ENCODE data around the gene CRLF3. TPM values are rescaled to one million over a fixed set of nuclear protein-coding genes. Genes with fewer than 3 reads are reported as not detected.

Gene CRLF3
- total RNA-seq, 4 donors from 2014 or later, result 1.0 to 23.4 (median 8.7) TPM

DNA sequence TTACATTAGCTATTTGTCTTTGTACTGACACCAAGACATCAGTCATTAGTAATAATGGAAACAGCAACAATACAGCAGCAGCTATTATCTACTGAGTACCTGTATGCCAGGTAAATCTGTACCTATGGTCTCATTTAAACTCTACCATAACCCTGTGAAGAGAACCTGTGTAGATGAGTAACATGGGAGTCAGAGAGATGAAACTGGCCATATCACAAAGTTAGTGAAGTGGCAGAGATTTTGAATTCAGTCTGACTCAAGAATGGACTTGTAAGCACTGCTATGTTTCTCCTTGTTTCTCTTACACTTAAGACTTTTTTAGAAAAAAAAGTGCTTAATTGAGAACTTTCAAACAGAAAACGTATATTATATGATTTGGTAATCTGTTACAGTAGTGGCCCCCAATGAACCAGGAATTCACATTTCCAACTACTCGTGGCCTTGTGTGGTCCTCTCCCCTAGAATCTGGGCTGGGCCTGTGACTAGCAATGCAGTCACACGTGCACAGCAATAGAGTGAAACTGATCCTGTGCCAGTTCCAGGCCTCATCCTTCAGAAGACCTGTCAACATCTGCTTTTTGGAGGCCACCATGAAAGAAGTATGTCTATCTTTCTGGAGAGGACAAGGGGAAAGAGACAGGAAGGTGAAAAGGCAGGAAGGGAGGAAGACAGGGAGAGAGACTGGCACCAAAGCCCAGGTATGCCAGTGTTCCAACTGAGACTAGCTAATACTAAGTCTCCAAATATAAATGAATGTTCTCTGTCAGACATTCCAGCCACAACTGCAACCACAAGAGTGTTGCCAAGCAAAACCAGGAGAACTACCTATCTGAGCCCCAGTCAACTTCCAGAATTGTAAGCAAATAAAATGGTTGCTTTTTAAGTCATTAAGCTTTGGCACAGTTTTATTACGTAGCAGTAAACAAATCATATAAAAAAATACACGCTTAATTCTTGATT is 12.0 kb downstream of the CRLF3 start:
- no peak for DNase-seq
- peaks cover 0 to 4% of the 10 kb centered on the region in 2 donors for H3K4me1 ChIP-seq
- H3K27me3 ChIP-seq, result no peaks in the 10 kb centered on the region
- no peaks in the 10 kb centered on the region for H3K9me3 ChIP-seq
- TF ChIP-seq, protein P1, sequence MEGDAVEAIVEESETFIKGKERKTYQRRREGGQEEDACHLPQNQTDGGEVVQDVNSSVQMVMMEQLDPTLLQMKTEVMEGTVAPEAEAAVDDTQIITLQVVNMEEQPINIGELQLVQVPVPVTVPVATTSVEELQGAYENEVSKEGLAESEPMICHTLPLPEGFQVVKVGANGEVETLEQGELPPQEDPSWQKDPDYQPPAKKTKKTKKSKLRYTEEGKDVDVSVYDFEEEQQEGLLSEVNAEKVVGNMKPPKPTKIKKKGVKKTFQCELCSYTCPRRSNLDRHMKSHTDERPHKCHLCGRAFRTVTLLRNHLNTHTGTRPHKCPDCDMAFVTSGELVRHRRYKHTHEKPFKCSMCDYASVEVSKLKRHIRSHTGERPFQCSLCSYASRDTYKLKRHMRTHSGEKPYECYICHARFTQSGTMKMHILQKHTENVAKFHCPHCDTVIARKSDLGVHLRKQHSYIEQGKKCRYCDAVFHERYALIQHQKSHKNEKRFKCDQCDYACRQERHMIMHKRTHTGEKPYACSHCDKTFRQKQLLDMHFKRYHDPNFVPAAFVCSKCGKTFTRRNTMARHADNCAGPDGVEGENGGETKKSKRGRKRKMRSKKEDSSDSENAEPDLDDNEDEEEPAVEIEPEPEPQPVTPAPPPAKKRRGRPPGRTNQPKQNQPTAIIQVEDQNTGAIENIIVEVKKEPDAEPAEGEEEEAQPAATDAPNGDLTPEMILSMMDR (IDR thresholded peaks at IDR 0.05), result no peak
- no peak for TF ChIP-seq POLR2A (IDR thresholded peaks at IDR 0.05)
- no peak overlapping the region for H3K27ac ChIP-seq
- H3K4me3 ChIP-seq, result no peak overlapping the region
- no peaks in the 10 kb centered on the region for H3K36me3 ChIP-seq
- intact Hi-C loops (cut with DNase I; ENCODE audit: low total_unique reads), result no loop called here

DNA sequence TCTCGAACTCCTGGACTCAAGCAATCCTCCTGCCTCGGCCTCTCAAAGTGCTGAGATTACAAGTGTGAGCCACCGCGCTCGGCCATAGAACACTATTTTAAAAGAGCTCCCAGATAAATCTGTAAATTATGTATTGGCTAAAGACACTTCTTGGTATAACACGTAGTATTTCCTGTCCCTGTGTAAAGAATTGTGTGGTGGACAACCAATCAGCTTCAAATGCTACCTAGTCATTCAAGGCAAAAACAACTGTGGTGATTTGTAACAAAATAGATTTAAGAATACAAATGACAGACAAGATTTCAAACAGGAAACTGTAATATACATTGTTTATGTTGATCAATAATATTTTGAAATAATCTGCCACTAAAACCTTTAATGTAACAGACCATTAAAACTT is 14.6 kb downstream of the CRLF3 start:
- no peaks in the 10 kb centered on the region for H3K27me3 ChIP-seq
- TF ChIP-seq, protein P1 (IDR thresholded peaks at IDR 0.05), result no peak
- no peak for TF ChIP-seq POLR2A (IDR thresholded peaks at IDR 0.05)
- no peak overlapping the region for H3K27ac ChIP-seq
- DNase-seq, result no peak
- no peaks in the 10 kb centered on the region for H3K36me3 ChIP-seq
- H3K4me1 ChIP-seq, result peaks cover 0 to 4% of the 10 kb centered on the region in 2 donors
- intact Hi-C loops (cut with DNase I; ENCODE audit: low total_unique reads), result no loop called here
- H3K4me3 ChIP-seq, result no peak overlapping the region
- H3K9me3 ChIP-seq, result no peaks in the 10 kb centered on the region

DNA sequence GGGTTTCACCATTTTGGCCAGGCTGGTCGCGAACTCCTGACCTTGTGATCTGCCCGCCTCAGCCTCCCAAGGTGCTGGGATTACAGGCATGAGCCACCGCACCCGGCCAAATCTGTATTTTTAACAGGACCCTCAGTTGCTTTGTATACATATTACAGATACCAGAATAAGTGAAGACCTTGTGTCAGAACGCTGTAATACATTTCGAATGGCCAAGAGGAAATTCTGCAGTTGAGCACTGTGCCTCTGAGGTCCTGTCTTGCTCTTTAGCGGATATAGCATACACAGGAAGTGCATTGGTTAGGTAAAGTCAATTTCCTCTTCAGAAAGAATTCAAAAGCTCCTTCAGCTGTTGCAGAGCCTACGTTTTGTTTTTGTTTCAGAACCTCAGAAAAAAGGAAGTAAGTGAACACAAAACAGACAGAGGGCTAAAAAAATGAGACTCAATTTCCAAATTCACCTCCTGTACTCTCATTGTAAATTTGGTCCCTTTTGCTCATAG is 15.7 kb downstream of the CRLF3 start:
- H3K9me3 ChIP-seq, result no peaks in the 10 kb centered on the region
- intact Hi-C loops (cut with DNase I; ENCODE audit: low total_unique reads), result no loop called here
- H3K27ac ChIP-seq, result no peak overlapping the region
- no peaks in the 10 kb centered on the region for H3K27me3 ChIP-seq
- H3K4me3 ChIP-seq, result no peak overlapping the region
- no peak for DNase-seq
- no peaks in the 10 kb centered on the region for H3K36me3 ChIP-seq
- peaks cover 0 to 4% of the 10 kb centered on the region in 2 donors for H3K4me1 ChIP-seq
- TF ChIP-seq POLR2A (IDR thresholded peaks at IDR 0.05), result no peak
- TF ChIP-seq, protein P1 (IDR thresholded peaks at IDR 0.05), result no peak

DNA sequence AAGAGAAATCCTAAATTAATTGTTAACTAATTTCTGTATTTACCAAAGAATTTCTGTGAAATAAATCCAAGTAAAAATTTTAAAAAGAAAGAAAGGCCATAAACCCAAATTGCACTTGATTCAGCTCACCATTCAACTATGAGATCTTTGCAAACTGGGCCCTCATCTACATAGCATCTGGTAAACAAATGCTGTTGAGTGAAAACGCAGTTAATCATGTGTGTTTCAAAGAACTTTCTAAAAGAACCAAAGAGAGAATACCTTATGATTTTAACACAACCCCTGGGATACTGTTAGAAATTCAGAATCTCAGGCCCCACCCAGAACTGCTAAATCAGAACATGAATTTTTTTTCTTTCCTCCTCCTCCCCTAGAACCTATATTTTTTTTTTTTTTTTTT is 16.6 kb downstream of the CRLF3 start:
- Histone ChIP-seq H3K9me3 (no peaks in the 10 kb centered on the region), H3K4me1 (peaks cover 0 to under 1% of the 10 kb centered on the region in 2 donors), H3K27me3 (no peaks in the 10 kb centered on the region), H3K36me3 (no peaks in the 10 kb centered on the region), H3K27ac (no peak overlapping the region), H3K4me3 (no peak overlapping the region)
- no peak for TF ChIP-seq POLR2A (IDR thresholded peaks at IDR 0.05)
- TF ChIP-seq, protein P1 (IDR thresholded peaks at IDR 0.05), result no peak
- intact Hi-C loops (cut with DNase I; ENCODE audit: low total_unique reads), result no loop called here
- no peak for DNase-seq

DNA sequence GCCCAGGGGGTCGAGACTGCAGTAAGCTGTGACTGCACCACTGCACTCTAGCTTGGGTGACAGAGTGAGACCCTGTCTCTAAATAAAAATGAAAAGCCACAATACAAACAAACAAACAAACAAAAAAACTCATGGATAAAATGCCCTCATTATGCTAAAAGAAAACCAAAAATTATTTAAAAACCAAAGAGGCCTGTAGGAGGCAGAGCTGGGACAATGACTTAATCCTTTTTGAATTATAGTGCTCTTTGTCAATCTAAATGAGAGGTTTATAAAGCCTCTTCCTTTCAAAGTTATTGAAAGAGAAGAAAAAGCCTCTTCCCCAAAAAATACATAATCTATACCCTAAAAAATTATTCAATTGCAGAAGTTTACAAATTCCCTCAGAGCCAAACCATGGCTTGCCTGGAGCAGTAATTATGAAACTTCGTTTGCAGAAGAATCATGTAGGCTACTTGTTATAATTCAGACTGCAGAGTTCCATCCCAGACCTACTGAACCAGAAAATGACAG is 18.5 kb downstream of the CRLF3 start:
- no peak for DNase-seq
- intact Hi-C loops (cut with DNase I; ENCODE audit: low total_unique reads), result no loop called here

More for the DNA sequence above, 18.5 kb downstream of the CRLF3 start:
- H3K27ac ChIP-seq, result no peak overlapping the region
- no peaks in the 10 kb centered on the region for H3K36me3 ChIP-seq
- no peaks in the 10 kb centered on the region for H3K9me3 ChIP-seq
- TF ChIP-seq, protein P1 (IDR thresholded peaks at IDR 0.05), result no peak
- TF ChIP-seq POLR2A (IDR thresholded peaks at IDR 0.05), result no peak
- no peaks in the 10 kb centered on the region for H3K27me3 ChIP-seq
- H3K4me3 ChIP-seq, result no peak overlapping the region
- no peaks in the 10 kb centered on the region for H3K4me1 ChIP-seq
